Ishikawa (cell line): Measurements from ENCODE around the gene MRTFA.

ENCODE experiments used
- CEBPB ChIP-seq: IDR thresholded peaks from 2 replicates; pipeline ENCODE4 v1.6.1; 2012
- EGR1 ChIP-seq: IDR thresholded peaks from 2 replicates; pipeline ENCODE4 v1.6.1; 2012
- EP300 ChIP-seq: IDR thresholded peaks from 2 replicates; pipeline ENCODE4 v1.6.1; 2012; ENCODE audit warnings: borderline replicate concordance
- FOXM1 ChIP-seq: IDR thresholded peaks from 2 replicates; pipeline ENCODE4 v1.6.1; 2012; ENCODE audit warnings: low read depth, borderline replicate concordance
- MAX ChIP-seq: IDR thresholded peaks from 2 replicates; pipeline ENCODE4 v1.6.1; 2012
- NFIC ChIP-seq: IDR thresholded peaks from 2 replicates; pipeline ENCODE4 v1.6.1; 2012
- TAF1 ChIP-seq: IDR thresholded peaks from 2 replicates; pipeline ENCODE4 v1.6.1; 2012; ENCODE audit warnings: low read depth, mild to moderate bottlenecking
- TCF12 ChIP-seq: IDR thresholded peaks from 2 replicates; pipeline ENCODE4 v1.6.1; 2012; ENCODE audit warnings: low read depth
- YY1 ChIP-seq: IDR thresholded peaks from 2 replicates; pipeline ENCODE4 v1.6.1; 2012; ENCODE audit warnings: low read depth
- ZBTB7A ChIP-seq: IDR thresholded peaks from 2 replicates; pipeline ENCODE4 v1.6.1; 2012; ENCODE audit warnings: low read depth
- TF ChIP-seq, protein P1 (sequence below): IDR thresholded peaks from 2 replicates; pipeline ENCODE4 v1.6.1; 2012; ENCODE audit warnings: low read depth, mild to moderate bottlenecking

GRCh38 chr22:40482391-40482790 is 154.1 kb downstream of the MRTFA start:
- TF ChIP-seq FOXM1 (no peak), EP300 (no peak), EGR1 (no peak), YY1 (no peak), TAF1 (no peak), MAX (no peak), NFIC (no peak), ZBTB7A (no peak), TCF12 (no peak), CEBPB (no peak)
- TF ChIP-seq, protein P1, sequence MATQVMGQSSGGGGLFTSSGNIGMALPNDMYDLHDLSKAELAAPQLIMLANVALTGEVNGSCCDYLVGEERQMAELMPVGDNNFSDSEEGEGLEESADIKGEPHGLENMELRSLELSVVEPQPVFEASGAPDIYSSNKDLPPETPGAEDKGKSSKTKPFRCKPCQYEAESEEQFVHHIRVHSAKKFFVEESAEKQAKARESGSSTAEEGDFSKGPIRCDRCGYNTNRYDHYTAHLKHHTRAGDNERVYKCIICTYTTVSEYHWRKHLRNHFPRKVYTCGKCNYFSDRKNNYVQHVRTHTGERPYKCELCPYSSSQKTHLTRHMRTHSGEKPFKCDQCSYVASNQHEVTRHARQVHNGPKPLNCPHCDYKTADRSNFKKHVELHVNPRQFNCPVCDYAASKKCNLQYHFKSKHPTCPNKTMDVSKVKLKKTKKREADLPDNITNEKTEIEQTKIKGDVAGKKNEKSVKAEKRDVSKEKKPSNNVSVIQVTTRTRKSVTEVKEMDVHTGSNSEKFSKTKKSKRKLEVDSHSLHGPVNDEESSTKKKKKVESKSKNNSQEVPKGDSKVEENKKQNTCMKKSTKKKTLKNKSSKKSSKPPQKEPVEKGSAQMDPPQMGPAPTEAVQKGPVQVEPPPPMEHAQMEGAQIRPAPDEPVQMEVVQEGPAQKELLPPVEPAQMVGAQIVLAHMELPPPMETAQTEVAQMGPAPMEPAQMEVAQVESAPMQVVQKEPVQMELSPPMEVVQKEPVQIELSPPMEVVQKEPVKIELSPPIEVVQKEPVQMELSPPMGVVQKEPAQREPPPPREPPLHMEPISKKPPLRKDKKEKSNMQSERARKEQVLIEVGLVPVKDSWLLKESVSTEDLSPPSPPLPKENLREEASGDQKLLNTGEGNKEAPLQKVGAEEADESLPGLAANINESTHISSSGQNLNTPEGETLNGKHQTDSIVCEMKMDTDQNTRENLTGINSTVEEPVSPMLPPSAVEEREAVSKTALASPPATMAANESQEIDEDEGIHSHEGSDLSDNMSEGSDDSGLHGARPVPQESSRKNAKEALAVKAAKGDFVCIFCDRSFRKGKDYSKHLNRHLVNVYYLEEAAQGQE = no peak
